Endothelial cell of umbilical vein (primary cell): ENCODE measurements around the gene PPP1R9B. TPM values are rescaled to one million over a fixed set of nuclear protein-coding genes. Genes with fewer than 3 reads are reported as not detected.

ENCODE experiments used
- BruUV-seq: library from RNA; stranded (reverse); fragments of 400-500 nt; replicated peaks from 2 replicates; lab custom pipeline; 2021; lab: Mats Ljungman, UMichigan
- CTCF ChIA-PET: fragments of 300-600, 350-600 bp; sonication (Branson Sonifier 250); formaldehyde crosslinking; loops from one replicate; lab custom pipeline; 2021; ENCODE audit warnings: antibody characterized with exemption, inconsistent platforms; lab: Charles Lee
- POLR2A ChIA-PET: fragments of 300-600, 350-600 bp; sonication (Branson Sonifier 250); formaldehyde crosslinking; loops from one replicate; lab custom pipeline; 2021; ENCODE audit warnings: antibody characterized with exemption, inconsistent platforms; lab: Charles Lee
- DNase-seq: peaks from one replicate; pipeline ENCODE4 v3.0.0-alpha.2; 2011; ENCODE audit warnings: low read depth, low spot score
- FAIRE-seq: peaks from 2 replicates; lab custom pipeline; 2011; peaks lifted over from hg19 to GRCh38; lab: Jason Lieb, UNC
- H2AFZ ChIP-seq: 2 replicates; pipeline ENCODE4 v1.6.0; 2012; ENCODE audit warnings: low read depth, low read length, control low read depth, inconsistent platforms
- H3K27ac ChIP-seq: 2 replicates; pipeline ENCODE4 v1.5.1; 2011; ENCODE audit warnings: low read depth, mild to moderate bottlenecking, control low read depth, low read length, moderate library complexity; ENCODE audit not compliant: insufficient read depth
- H3K27me3 ChIP-seq, 2 experiments: 2 replicates each; pipeline versions ENCODE4 v1.6.0 to v1.6.1; 2011; ENCODE audit warnings: low read length in 2 of 2, mixed read lengths in 1 of 2; ENCODE audit not compliant: control insufficient read depth in 2 of 2, insufficient read depth in 2 of 2
- H3K36me3 ChIP-seq, 2 experiments: 2 replicates in 1 of 2; 3 replicates in 1 of 2; pipeline ENCODE4 v1.5.1; 2011; ENCODE audit warnings: low read length in 2 of 2, mild to moderate bottlenecking in 1 of 2, moderate library complexity in 1 of 2; ENCODE audit not compliant: control insufficient read depth in 2 of 2, insufficient read depth in 2 of 2; ENCODE audit errors: extremely low read depth in 1 of 2
- H3K4me1 ChIP-seq: 3 replicates; pipeline ENCODE4 v1.5.1; 2011; ENCODE audit warnings: mild to moderate bottlenecking, low read length; ENCODE audit not compliant: control insufficient read depth, insufficient read depth; ENCODE audit errors: extremely low read depth
- H3K4me2 ChIP-seq: 2 replicates; pipeline ENCODE4 v1.6.1; 2011; ENCODE audit warnings: low read length, control low read depth, mixed read lengths; ENCODE audit not compliant: insufficient read depth
- H3K4me3 ChIP-seq, 3 experiments: fragments of 200-600 bp in 1 of 3; sonication (generic), shearing (Covaris generic) in 1 of 3; replicated peaks in 1 of 3; 2 replicates each; pipeline ENCODE4 v1.5.1; 2011 to 2016; ENCODE audit warnings: control low read depth in 3 of 3, low read length in 3 of 3, mild to moderate bottlenecking in 2 of 3, inconsistent platforms in 1 of 3, low read depth in 1 of 3, moderate library complexity in 1 of 3; ENCODE audit not compliant: insufficient read depth in 1 of 3
- H3K79me2 ChIP-seq: 2 replicates; pipeline ENCODE4 v1.6.0; 2012; ENCODE audit warnings: low read length, inconsistent platforms; ENCODE audit not compliant: control insufficient read depth, insufficient read depth
- H3K9ac ChIP-seq: replicated peaks from 2 replicates; pipeline ENCODE3; 2011; ENCODE audit warnings: low read length, control low read depth; ENCODE audit not compliant: insufficient read depth; ENCODE audit errors: extremely low read depth
- H3K9me1 ChIP-seq: replicated peaks from 3 replicates; pipeline ENCODE4 v1.6.0; 2011; ENCODE audit warnings: mild to moderate bottlenecking, low read length; ENCODE audit not compliant: control insufficient read depth, insufficient read depth; ENCODE audit errors: extremely low read depth
- H3K9me3 ChIP-seq: replicated peaks from 2 replicates; pipeline ENCODE4 v1.5.1; 2012; ENCODE audit warnings: low read length, inconsistent platforms; ENCODE audit not compliant: control insufficient read depth, insufficient read depth
- H4K20me1 ChIP-seq: replicated peaks from 2 replicates; pipeline ENCODE3; 2011; ENCODE audit warnings: mild to moderate bottlenecking, low read length; ENCODE audit not compliant: control insufficient read depth, insufficient read depth; ENCODE audit errors: extremely low read depth
- EZH2 ChIP-seq: IDR thresholded peaks from 2 replicates; pipeline ENCODE4 v1.6.1; 2012; ENCODE audit warnings: borderline replicate concordance, low read depth, mild to moderate bottlenecking, moderate library complexity, low read length, inconsistent platforms; ENCODE audit not compliant: severe bottlenecking
- FOS ChIP-seq: IDR thresholded peaks from 2 replicates; pipeline ENCODE4 v1.6.1; 2011; ENCODE audit warnings: mild to moderate bottlenecking, low read length, moderate library complexity, borderline replicate concordance; ENCODE audit not compliant: insufficient read depth
- GATA2 ChIP-seq: IDR thresholded peaks from 2 replicates; pipeline ENCODE4 v1.7.0; 2011; ENCODE audit warnings: low read depth, mild to moderate bottlenecking, moderate library complexity, mixed read lengths, low read length; ENCODE audit not compliant: insufficient read length, insufficient read depth
- JUN ChIP-seq: IDR thresholded peaks from 2 replicates; pipeline ENCODE4 v1.6.1; 2011; ENCODE audit warnings: borderline replicate concordance, low read depth; ENCODE audit not compliant: insufficient read length, insufficient read depth
- MYC ChIP-seq: IDR thresholded peaks from one replicate; pipeline ENCODE4 v1.6.1; 2011; ENCODE audit warnings: mild to moderate bottlenecking, low read depth, low read length
- POLR2A ChIP-seq: IDR thresholded peaks from 2 replicates; pipeline ENCODE4 v1.6.1; 2012; ENCODE audit warnings: low read depth, mild to moderate bottlenecking, control low read depth, low read length
- POLR2AphosphoS5 ChIP-seq: IDR thresholded peaks from 2 replicates; pipeline ENCODE4 v1.6.1; 2012; ENCODE audit warnings: low read depth, mild to moderate bottlenecking, control low read depth, low read length, moderate library complexity; ENCODE audit not compliant: insufficient read depth
- dilution Hi-C: fragments of 300-500 bp; cut with MboI; formaldehyde crosslinking; loops from one replicate; pipeline ENCODE4 v1.15.0; 2019; ENCODE audit warnings: low sequenced_read_pairs; ENCODE audit not compliant: extremely low pct_ligation_motif_present
- intact Hi-C: fragments of 100-400 bp; cut with micrococcal nuclease; formaldehyde crosslinking; loops from one replicate; pipeline ENCODE4 v1.10.0; 2022
- polyA plus RNA-seq, 4 experiments: library from polyadenylated mRNA; depleted of rRNA in 3 of 4; stranded (reverse) in 3 of 4; unstranded in 1 of 4; fragments of >200 nt; gene quantifications; 2 replicates each; pipeline versions ENCODE4 v1.2.1 to v1.2.3, GENCODE V29; 2011 to 2012; ENCODE audit warnings: missing spikeins in 1 of 4
- total RNA-seq: library from RNA; stranded (reverse); gene quantifications from 2 replicates; pipeline ENCODE4 v1.2.3, GENCODE V29; 2021
- TF ChIP-seq, protein P1 (sequence below): IDR thresholded peaks from 2 replicates; pipeline ENCODE4 v1.6.1; 2011; ENCODE audit not compliant: insufficient read depth, insufficient read length
- TF ChIP-seq, protein P2 (sequence below), 2 donors: IDR thresholded peaks; 1 replicate in 1 of 2; 2 replicates in 1 of 2; pipeline ENCODE4 v1.5.1; 2011; ENCODE audit warnings: low read length in 2 of 2, mild to moderate bottlenecking in 2 of 2, moderate library complexity in 2 of 2, control low read depth in 1 of 2, inconsistent platforms in 1 of 2, low read depth in 1 of 2; ENCODE audit not compliant: insufficient read depth in 1 of 2; ENCODE audit errors: extremely low read depth in 1 of 2

PPP1R9B gene
- total and polyA plus RNA-seq, 2 donors (not counting 3 experiments of a cell fraction or from before 2014, with no cell fraction given) = 20.1 to 60.2 TPM

DNA sequence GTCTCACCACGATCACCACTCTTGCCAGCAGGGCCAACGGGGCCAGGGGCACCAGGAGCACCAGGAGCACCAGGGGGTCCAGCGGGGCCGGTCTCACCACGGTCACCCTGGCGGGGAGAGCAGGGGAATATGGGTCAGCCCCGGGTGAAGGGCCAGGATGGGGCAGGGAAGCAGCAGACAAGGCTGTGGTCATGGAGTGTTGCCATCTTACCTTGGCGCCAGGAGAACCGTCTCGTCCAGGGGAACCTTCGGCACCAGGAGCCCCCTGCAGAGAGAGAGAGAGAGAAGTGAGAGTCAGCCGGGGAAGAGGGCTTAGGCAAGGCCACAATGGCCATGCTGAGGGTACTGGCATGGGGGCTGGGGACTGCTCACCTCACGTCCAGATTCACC, 38.0 kb upstream of the PPP1R9B start:
- intact Hi-C loops (no loop called here), dilution Hi-C loops (no loop called here)
- Histone ChIP-seq H2AFZ (no peak overlapping the region), H3K9ac (no peak overlapping the region), H3K27me3 (no peaks in the 10 kb centered on the region), H3K4me2 (no peak overlapping the region), H3K79me2 (no peaks in the 10 kb centered on the region), H3K9me1 (no peaks in the 10 kb centered on the region), H4K20me1 (no peaks in the 10 kb centered on the region), H3K36me3 (no peaks in the 10 kb centered on the region), H3K9me3 (no peaks in the 10 kb centered on the region), H3K4me1 (no peaks in the 10 kb centered on the region), H3K4me3 (no peak overlapping the region), H3K27ac (no peak overlapping the region)
- no peak for DNase-seq
- BruUV-seq = no TSS peak
- CTCF ChIA-PET = interaction anchor here (1.0 to 3.1 kb wide), 4 partner anchors 10 to 19 kb away, joined by 5 to 15 read pairs (median 10); no protein-coding TSS in a partner anchor
- no peak for FAIRE-seq
- POLR2A ChIA-PET = no interaction called here
- no peak for TF ChIP-seq FOS
- TF ChIP-seq, protein P1, sequence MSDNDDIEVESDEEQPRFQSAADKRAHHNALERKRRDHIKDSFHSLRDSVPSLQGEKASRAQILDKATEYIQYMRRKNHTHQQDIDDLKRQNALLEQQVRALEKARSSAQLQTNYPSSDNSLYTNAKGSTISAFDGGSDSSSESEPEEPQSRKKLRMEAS = no peak
- no peak for TF ChIP-seq JUN
- TF ChIP-seq, protein P2, sequence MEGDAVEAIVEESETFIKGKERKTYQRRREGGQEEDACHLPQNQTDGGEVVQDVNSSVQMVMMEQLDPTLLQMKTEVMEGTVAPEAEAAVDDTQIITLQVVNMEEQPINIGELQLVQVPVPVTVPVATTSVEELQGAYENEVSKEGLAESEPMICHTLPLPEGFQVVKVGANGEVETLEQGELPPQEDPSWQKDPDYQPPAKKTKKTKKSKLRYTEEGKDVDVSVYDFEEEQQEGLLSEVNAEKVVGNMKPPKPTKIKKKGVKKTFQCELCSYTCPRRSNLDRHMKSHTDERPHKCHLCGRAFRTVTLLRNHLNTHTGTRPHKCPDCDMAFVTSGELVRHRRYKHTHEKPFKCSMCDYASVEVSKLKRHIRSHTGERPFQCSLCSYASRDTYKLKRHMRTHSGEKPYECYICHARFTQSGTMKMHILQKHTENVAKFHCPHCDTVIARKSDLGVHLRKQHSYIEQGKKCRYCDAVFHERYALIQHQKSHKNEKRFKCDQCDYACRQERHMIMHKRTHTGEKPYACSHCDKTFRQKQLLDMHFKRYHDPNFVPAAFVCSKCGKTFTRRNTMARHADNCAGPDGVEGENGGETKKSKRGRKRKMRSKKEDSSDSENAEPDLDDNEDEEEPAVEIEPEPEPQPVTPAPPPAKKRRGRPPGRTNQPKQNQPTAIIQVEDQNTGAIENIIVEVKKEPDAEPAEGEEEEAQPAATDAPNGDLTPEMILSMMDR (IDR thresholded peaks at IDR 0.05; ENCODE audit: extremely low read depth in 1 of 2, insufficient read depth in 1 of 2, low read depth in 1 of 2, low read length in 2 of 2) = no peak
- no peak for TF ChIP-seq POLR2A
- TF ChIP-seq EZH2 = no peak
- no peak for TF ChIP-seq POLR2AphosphoS5
- no peak for TF ChIP-seq GATA2
- no peak for TF ChIP-seq MYC
